Head of caudate nucleus (tissue), 42 donors: ENCODE measurements around the gene DENND4A.
"Not testable (repeated sequence)": the region's sequence is repeated elsewhere in the genome, so short reads cannot be mapped to it uniquely, and the experiment has no call there.

Experiments used
- DNase-seq, 42 donors: peaks; one replicate each; pipeline versions ENCODE4 v3.0.0 to v3.0.0-alpha.2; 2020 to 2021; ENCODE audit warnings: mixed read lengths in 7 of 42
- intact Hi-C: fragments of 100-400 bp; cut with DNase I; formaldehyde crosslinking; loops from one replicate; pipeline ENCODE4 v1.15.0; 2022

The DENND4A gene

DNA sequence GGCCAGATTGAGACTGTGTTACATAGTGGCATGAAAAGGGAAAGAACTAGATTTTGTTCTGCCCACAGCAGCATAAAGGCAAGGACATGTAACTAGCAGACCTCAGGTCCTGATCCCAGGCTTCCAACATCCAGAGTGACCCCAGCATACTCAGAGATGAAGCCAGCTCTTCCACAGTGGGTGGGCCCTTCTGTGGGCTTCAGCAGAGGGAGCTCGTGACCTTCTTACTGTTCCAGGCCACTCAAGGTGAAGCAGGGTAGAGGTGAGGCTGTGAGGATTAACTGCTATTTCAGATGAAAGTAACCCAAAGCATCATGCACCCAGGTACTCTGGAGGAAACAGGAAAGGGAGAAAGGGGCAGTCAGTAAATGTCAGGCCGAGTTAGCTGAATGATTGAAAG is 171.3 kb downstream of the DENND4A start:
- DNase-seq = no peak
- intact Hi-C loops = no loop called here

DNA sequence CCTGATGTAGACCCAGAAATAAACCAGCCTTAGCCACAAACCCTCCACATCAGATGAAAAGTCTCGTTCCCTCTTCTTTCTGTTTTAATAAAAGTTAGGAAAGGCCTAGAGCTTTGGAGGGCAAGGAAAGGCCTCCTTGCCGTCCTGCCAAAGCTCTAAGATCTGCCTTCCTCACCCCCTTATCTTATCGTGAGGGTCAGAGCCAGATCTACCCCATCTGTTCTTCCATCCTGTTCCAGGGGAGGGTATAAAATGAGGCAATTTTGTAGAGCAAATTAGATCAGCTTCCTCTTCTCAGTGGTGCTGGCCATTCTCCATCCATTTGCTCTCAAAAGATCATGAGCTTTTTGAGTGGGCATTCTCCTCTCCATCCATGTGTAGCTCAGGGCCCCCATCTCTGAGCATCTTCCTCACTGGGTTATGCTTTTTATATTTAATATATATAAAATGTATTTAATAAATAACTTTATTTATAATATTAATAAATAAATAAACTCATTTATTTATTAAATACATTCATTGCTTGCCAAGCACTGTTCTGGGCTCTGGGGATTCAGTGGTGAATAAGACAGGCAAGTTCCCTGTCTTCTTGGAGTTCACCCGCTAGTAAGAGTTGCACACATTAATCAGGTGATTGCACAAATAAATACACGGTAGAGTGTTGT is 172.3 kb downstream of the DENND4A start:
- no peak for DNase-seq
- intact Hi-C loops = loop anchor here (10.0 kb wide), 1 partner anchor 675 kb away; the partner anchor contains the start of gene DIS3L

DNA sequence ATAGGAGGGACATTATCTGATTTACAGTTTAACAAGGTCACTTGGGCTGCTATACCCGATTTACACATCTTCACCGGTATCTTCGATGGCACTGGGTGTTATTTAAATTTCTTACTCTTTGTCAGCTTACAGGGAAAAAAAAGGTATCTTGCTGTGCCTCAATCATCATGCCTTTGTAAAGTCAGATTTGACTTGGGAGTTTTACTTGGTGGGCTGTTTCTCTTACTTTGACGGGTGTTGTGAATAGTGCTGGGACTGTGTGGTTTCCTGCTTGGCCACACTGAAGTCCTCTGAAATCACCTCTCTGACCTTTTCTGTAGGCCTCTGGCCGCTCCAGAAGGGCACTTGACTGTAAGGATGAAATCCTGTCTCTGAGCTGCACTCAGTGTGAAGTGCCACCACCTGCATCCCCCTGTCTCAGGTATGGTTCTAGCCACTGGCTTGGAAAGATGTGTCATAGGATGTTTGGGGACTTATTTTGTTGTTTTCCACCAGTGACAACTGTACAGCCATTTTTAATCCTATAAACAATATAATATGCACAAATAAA is 173.5 kb downstream of the DENND4A start:
- intact Hi-C loops = loop anchor here (10.0 kb wide), 1 partner anchor 676 kb away; the partner anchor contains the start of gene DIS3L
- DNase-seq = no peak

GRCh38 chr15:65615887-65616286 is 176.2 kb downstream of the DENND4A start:
- intact Hi-C loops = loop anchor here (10.0 kb wide), 1 partner anchor 679 kb away; the partner anchor contains the start of gene DIS3L
- not testable (repeated sequence) for DNase-seq

DNA sequence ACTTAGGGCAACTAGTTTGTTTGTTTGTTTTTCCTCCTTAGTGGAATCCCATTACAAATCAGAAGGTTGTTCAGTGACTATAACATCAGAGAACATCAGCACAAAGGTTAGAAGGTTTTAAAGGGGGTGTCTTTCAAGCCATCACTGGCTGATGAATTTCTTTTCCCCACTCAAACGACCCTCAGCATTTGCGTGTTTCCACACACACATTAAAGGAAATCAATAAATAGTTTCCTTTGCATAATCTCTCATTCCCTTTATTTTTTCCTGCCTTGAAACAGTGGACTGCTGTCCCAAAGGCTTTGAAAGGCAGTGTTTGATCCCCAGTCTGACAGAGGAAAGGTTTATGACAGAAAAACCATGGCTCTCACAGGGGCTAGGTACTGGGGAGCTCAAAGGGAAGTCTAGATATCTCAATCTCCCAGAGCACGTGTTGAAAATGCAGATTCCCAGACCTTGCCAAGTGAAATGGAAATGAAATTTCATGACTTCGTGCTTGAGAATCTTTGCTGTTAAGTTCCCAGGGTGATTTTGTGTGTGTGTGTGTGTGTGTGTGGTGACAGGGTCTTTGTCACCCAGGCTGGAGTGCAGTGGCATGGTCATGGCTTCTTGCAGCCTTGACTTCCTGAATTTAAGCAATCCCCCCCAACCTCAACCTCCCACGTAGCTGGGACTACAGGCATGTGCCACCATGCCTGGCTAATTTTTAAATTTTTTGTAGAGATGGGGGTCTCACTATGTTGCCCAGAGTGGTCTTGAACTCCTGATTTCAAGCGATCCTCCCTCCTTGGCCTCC is 178.9 kb downstream of the DENND4A start:
- intact Hi-C loops = loop anchor here (10.0 kb wide), 1 partner anchor 682 kb away; the partner anchor contains the start of gene DIS3L

DNA sequence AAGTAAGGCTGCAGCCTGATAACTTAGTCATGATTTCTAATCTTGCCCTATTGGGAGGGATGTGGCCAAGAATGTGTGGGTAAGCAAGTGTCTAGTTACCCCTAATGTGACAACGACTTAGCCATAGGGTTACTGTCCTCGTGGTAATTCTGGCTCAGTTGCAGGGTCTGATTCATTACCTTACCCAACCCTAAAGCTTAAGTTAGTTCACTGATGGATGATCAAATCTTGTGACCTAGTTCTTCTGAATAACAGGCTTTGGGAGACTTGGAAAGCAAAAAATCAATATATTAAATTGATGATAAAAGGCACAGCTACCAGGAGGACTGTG is 179.5 kb downstream of the DENND4A start:
- intact Hi-C loops = loop anchor here (10.0 kb wide), 1 partner anchor 682 kb away; the partner anchor contains the start of gene DIS3L

More for the DNA sequence above, 178.9 kb downstream of the DENND4A start:
- DNase-seq = no peak

GRCh38 chr15:65611888-65612615 is 180.0 kb downstream of the DENND4A start:
- DNase-seq = peak in 1 of 42 donors; percentile 6
- intact Hi-C loops = loop anchor here (10.0 kb wide), 1 partner anchor 683 kb away; the partner anchor contains the start of gene DIS3L

More for the DNA sequence above, 179.5 kb downstream of the DENND4A start:
- DNase-seq = no peak

- intact Hi-C loops = loop anchor here (10.0 kb wide), 1 partner anchor 684 kb away; the partner anchor contains the start of gene DIS3L
- peak; percentile 95 to 99 (median 98) for DNase-seq
Observed at GRCh38 chr15:65610871-65611718, 181.0 kb downstream of the DENND4A start, which contains the start of gene INTS14. Gene INTS14 (minus strand): TSS chr15:65611131. CDS start chr15:65607380, 3,751 bp downstream.
